GM23248 (cell line): Measurements from ENCODE around the gene RASGRF1. TPM values are rescaled to one million over a fixed set of nuclear protein-coding genes. Genes with fewer than 3 reads are reported as not detected.
A peak's percentile ranks its signal among the peaks of the same experiment; 100 is the strongest.

ENCODE experiments used
- DNase-seq: peaks from one replicate; pipeline ENCODE4 v3.0.0-alpha.2; 2015
- H2AFZ ChIP-seq: fragments of 200-600 bp; sonication (generic); 2 replicates; pipeline ENCODE4 v1.6.1; 2016; ENCODE audit warnings: antibody characterized with exemption
- H3F3A ChIP-seq: fragments of 200-600 bp; sonication (generic); 2 replicates; pipeline ENCODE4 v1.6.1; 2016; ENCODE audit warnings: mild to moderate bottlenecking, antibody characterized with exemption, mixed run types; ENCODE audit not compliant: insufficient read depth
- H3K27ac ChIP-seq: fragments of 200-600 bp; sonication (generic); 2 replicates; pipeline ENCODE4 v1.5.1; 2016; ENCODE audit warnings: mild to moderate bottlenecking
- H3K27me3 ChIP-seq: fragments of 200-600 bp; sonication (generic); replicated peaks from 2 replicates; pipeline ENCODE4 v1.6.1; 2016; ENCODE audit warnings: mild to moderate bottlenecking; ENCODE audit not compliant: insufficient read depth
- H3K36me3 ChIP-seq: fragments of 200-600 bp; sonication (generic); 2 replicates; pipeline ENCODE4 v1.6.1; 2016; ENCODE audit warnings: low read depth, mild to moderate bottlenecking
- H3K4me1 ChIP-seq: fragments of 200-600 bp; sonication (generic); 2 replicates; pipeline ENCODE4 v1.6.1; 2016; ENCODE audit warnings: mild to moderate bottlenecking; ENCODE audit not compliant: insufficient read depth
- H3K4me2 ChIP-seq: fragments of 200-600 bp; sonication (generic); one replicate; pipeline ENCODE4 v1.6.1; 2016; ENCODE audit warnings: mild to moderate bottlenecking; ENCODE audit not compliant: unreplicated experiment
- H3K4me3 ChIP-seq: fragments of 200-600 bp; sonication (generic); 2 replicates; pipeline ENCODE4 v1.5.1; 2016; ENCODE audit warnings: mild to moderate bottlenecking
- H3K79me2 ChIP-seq: fragments of 200-600 bp; sonication (generic); 2 replicates; pipeline ENCODE4 v1.6.1; 2016; ENCODE audit warnings: mild to moderate bottlenecking; ENCODE audit not compliant: insufficient read depth
- H3K9ac ChIP-seq: fragments of 200-600 bp; sonication (generic); 2 replicates; pipeline ENCODE4 v1.6.1; 2016; ENCODE audit warnings: mild to moderate bottlenecking
- H3K9me2 ChIP-seq: fragments of 200-600 bp; sonication (generic); 2 replicates; pipeline ENCODE4 v1.6.1; 2016; ENCODE audit warnings: mixed run types, mild to moderate bottlenecking, moderate library complexity; ENCODE audit not compliant: insufficient read depth
- H3K9me3 ChIP-seq: fragments of 200-600 bp; sonication (generic); one replicate; pipeline ENCODE4 v1.6.1; 2017; ENCODE audit warnings: low read depth
- H4K20me1 ChIP-seq: fragments of 200-600 bp; sonication (generic); 2 replicates; pipeline ENCODE4 v1.6.0; 2016; ENCODE audit not compliant: insufficient read depth
- EZH2 ChIP-seq: fragments of 200-600 bp; sonication (generic); IDR thresholded peaks from 2 replicates; pipeline ENCODE4 v1.6.1; 2018; ENCODE audit warnings: antibody characterized with exemption, mild to moderate bottlenecking; ENCODE audit not compliant: insufficient read depth, poor library complexity, severe bottlenecking
- EZH2phosphoT487 ChIP-seq: fragments of 200-600 bp; sonication (generic); IDR thresholded peaks from 2 replicates; pipeline ENCODE4 v1.6.1; 2018; ENCODE audit warnings: antibody characterized with exemption, moderate library complexity, mild to moderate bottlenecking, low read depth; ENCODE audit not compliant: insufficient read depth
- WGBS, 2 experiments: methylation state at CpG; one replicate each; pipeline ENCODE4 v1.1.6; 2015 to 2017; ENCODE audit warnings: low lambda C conversion rate in 2 of 2, low coverage in 1 of 2; ENCODE audit errors: missing lambda C conversion rate in 2 of 2; 5-methylcytosine and 5-hydroxymethylcytosine counted together
- in situ Hi-C: fragments of 300-500 bp; cut with MboI; formaldehyde crosslinking; loops from 2 replicates; pipeline ENCODE4 v1.15.0; 2020
- polyA plus RNA-seq: library from polyadenylated mRNA; unstranded; fragments of >200 nt; fragmentation: Nextera tagmentation; extraction: Ambion mirVana; gene quantifications from 2 replicates; pipeline ENCODE4 v1.2.1, GENCODE V29; 2016
- total RNA-seq: library from RNA; depleted of rRNA; stranded (reverse); fragments of >200 nt; shearing (Covaris generic); gene quantifications from 2 replicates; pipeline ENCODE4 v1.2.3, GENCODE V29; 2014; rRNA removed

The RASGRF1 gene, protein sequence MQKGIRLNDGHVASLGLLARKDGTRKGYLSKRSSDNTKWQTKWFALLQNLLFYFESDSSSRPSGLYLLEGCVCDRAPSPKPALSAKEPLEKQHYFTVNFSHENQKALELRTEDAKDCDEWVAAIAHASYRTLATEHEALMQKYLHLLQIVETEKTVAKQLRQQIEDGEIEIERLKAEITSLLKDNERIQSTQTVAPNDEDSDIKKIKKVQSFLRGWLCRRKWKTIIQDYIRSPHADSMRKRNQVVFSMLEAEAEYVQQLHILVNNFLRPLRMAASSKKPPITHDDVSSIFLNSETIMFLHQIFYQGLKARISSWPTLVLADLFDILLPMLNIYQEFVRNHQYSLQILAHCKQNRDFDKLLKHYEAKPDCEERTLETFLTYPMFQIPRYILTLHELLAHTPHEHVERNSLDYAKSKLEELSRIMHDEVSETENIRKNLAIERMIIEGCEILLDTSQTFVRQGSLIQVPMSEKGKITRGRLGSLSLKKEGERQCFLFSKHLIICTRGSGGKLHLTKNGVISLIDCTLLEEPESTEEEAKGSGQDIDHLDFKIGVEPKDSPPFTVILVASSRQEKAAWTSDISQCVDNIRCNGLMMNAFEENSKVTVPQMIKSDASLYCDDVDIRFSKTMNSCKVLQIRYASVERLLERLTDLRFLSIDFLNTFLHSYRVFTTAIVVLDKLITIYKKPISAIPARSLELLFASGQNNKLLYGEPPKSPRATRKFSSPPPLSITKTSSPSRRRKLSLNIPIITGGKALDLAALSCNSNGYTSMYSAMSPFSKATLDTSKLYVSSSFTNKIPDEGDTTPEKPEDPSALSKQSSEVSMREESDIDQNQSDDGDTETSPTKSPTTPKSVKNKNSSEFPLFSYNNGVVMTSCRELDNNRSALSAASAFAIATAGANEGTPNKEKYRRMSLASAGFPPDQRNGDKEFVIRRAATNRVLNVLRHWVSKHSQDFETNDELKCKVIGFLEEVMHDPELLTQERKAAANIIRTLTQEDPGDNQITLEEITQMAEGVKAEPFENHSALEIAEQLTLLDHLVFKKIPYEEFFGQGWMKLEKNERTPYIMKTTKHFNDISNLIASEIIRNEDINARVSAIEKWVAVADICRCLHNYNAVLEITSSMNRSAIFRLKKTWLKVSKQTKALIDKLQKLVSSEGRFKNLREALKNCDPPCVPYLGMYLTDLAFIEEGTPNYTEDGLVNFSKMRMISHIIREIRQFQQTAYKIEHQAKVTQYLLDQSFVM (N-terminal part only)
- total RNA-seq (not detected in 2 replicates), polyA plus RNA-seq (not detected in 2 replicates)

DNA sequence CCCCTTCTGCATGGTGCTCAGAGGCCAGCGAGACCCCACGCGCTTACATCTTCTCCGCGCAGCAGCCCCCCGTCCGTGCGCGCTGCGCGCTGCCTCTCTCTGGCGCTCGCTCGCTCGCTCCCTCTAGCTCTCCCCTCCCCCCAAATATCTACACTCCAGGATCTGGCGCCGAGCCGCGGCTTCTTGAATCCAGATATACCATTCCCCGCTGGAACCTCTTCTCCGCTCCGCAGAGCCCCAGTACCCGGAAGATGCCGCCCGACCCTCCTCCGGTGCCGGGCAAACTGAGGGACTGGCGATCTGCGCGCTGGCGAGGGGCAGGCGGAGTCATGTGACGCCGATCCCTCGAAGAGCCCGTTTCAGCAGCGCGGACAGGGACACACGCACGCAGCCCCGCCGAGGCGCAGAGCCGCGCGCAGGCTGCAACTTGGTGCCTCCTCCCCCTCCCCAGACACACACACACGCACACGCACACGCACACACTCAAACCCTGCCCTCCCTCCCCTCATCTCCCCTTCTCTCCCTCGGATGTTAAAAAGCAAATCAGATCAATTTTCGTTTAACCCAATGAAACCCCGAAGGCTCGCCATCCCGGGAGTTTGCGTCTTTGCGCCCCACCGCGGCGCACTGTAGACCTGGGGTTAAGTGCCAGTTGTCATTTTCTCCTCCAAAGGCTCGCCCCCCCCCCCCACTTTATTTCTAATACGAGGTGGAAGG lies at the start of gene RASGRF1:
Gene RASGRF1, minus strand, starts transcription at position 294 of the 717 bp plus-strand sequence. Its CDS starts 282 bp downstream, at position 12.
- WGBS, 2 experiments: 1 to 3% methylated on average over 55 to 61 of the region's 61 CpGs
- Histone ChIP-seq H3K27me3 (peaks cover 56% of the 10 kb centered on the region), H3K9me3 (no peaks in the 10 kb centered on the region), H2AFZ (no peak within 1 kb of the TSS), H3K36me3 (no peaks in the 10 kb centered on the region), H3K4me1 (no peaks in the 10 kb centered on the region), H4K20me1 (no peaks in the 10 kb centered on the region), H3K4me2 (no peak within 1 kb of the TSS), H3K27ac (no peak within 1 kb of the TSS), H3K9ac (no peak within 1 kb of the TSS), H3K9me2 (no peaks in the 10 kb centered on the region), H3K4me3 (no peak within 1 kb of the TSS), H3F3A (no peaks in the 10 kb centered on the region), H3K79me2 (no peaks in the 10 kb centered on the region)
- peak; percentile 7 for DNase-seq
- in situ Hi-C loops: no loop called here
- TF ChIP-seq EZH2 (no peak), EZH2phosphoT487 (no peak)

DNA sequence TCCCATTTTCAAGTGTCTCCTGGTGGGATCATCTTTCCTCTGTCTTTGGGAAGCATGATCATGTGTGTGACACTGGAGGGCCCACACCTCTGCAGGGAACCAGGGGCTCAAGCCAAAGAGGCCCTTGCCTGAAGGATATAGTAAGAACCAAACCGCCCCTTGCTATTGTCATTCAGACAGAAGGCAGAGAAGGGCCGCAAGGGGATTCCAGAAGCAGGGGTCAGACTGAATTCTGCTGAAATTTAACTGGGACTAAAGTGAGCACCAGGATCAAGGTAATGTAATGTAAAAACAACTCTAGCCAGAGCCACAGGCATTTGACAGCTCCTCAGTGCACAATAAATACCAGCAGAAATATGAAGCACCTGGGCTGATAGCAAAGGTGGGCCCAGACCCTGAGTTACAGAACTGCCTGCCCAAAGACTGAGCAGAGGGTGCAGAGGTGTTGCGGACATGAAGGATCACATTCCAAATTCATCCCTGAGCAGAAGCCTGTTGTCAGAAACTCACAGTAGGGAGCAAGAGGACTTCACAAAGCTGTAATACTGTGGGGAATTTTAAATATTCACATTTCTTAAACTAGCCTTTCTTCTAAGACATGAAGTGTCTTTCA lies 46.0 kb upstream of the RASGRF1 start:
- in situ Hi-C loops: no loop called here
- no peak for DNase-seq
- Histone ChIP-seq H3K27ac (no peak overlapping the region), H3F3A (no peaks in the 10 kb centered on the region), H3K79me2 (no peaks in the 10 kb centered on the region), H3K9me2 (no peaks in the 10 kb centered on the region), H3K4me1 (no peaks in the 10 kb centered on the region), H4K20me1 (no peaks in the 10 kb centered on the region), H2AFZ (no peak overlapping the region), H3K9ac (no peak overlapping the region), H3K4me3 (no peak overlapping the region), H3K4me2 (no peak overlapping the region), H3K27me3 (peaks cover 19% of the 10 kb centered on the region; the same call in 1 of the 2 replicates), H3K36me3 (no peaks in the 10 kb centered on the region), H3K9me3 (no peaks in the 10 kb centered on the region)
- TF ChIP-seq EZH2phosphoT487 (no peak), EZH2 (no peak)
- 46 to 48% methylated on average over 3 of the region's 3 CpGs for WGBS, 2 experiments

- Histone ChIP-seq H3K9me3 (no peaks in the 10 kb centered on the region), H4K20me1 (no peaks in the 10 kb centered on the region), H3K9ac (no peak overlapping the region), H2AFZ (no peak overlapping the region), H3K4me3 (no peak overlapping the region), H3K9me2 (no peaks in the 10 kb centered on the region), H3K27ac (no peak overlapping the region), H3K4me1 (no peaks in the 10 kb centered on the region), H3F3A (no peaks in the 10 kb centered on the region), H3K4me2 (no peak overlapping the region), H3K79me2 (no peaks in the 10 kb centered on the region), H3K27me3 (peaks cover 19% of the 10 kb centered on the region; the same call in 1 of the 2 replicates), H3K36me3 (no peaks in the 10 kb centered on the region)
- in situ Hi-C loops: no loop called here
- WGBS, 2 experiments: 35 to 43% methylated on average over 2 of the region's 2 CpGs
- TF ChIP-seq EZH2 (no peak), EZH2phosphoT487 (no peak)
- no peak for DNase-seq
Observed at GRCh38 chr15:79133309-79133708, 42.7 kb upstream of the RASGRF1 start.
